Naive B cell (primary cell): Measurements from ENCODE around the gene IL4R. TPM values are rescaled to one million over a fixed set of nuclear protein-coding genes. Genes with fewer than 3 reads are reported as not detected.

Experiments used
- ATAC-seq, 2 donors: fragments of 150-1000 bp; cut with Tn5 transposase; 2 replicates each; pipeline ENCODE4 v1.10.0; 2021; ENCODE audit warnings: low read depth in 2 of 2, mild to moderate bottlenecking in 2 of 2, moderate library complexity in 2 of 2
- DNase-seq: peaks from one replicate; pipeline ENCODE4 v3.0.0; 2022
- H3K27ac Mint-ChIP-seq, 6 donors: one replicate each; pipeline ENCODE4 v1.8.0; 2020 to 2022; ENCODE audit warnings: mild to moderate bottlenecking in 6 of 6, mixed read lengths in 6 of 6, moderate library complexity in 5 of 6, inconsistent platforms in 2 of 6
- H3K27me3 Mint-ChIP-seq, 3 donors: one replicate each; pipeline ENCODE4 v1.8.0; 2021 to 2022; ENCODE audit warnings: mixed read lengths in 3 of 3, mild to moderate bottlenecking in 1 of 3
- H3K36me3 Mint-ChIP-seq, 2 donors: one replicate each; pipeline ENCODE4 v1.8.0; 2020 to 2022; ENCODE audit warnings: mixed read lengths in 2 of 2, inconsistent platforms in 1 of 2, mild to moderate bottlenecking in 1 of 2
- H3K4me1 Mint-ChIP-seq, 3 donors: one replicate each; pipeline ENCODE4 v1.8.0; 2020 to 2022; ENCODE audit warnings: mixed read lengths in 3 of 3, inconsistent platforms in 1 of 3, mild to moderate bottlenecking in 1 of 3, moderate library complexity in 1 of 3
- H3K4me3 Mint-ChIP-seq, 8 donors: one replicate each; pipeline ENCODE4 v1.8.0; 2020 to 2022; ENCODE audit warnings: mild to moderate bottlenecking in 8 of 8, mixed read lengths in 8 of 8, moderate library complexity in 8 of 8, inconsistent platforms in 2 of 8
- H3K9me3 Mint-ChIP-seq, 7 donors: one replicate each; pipeline ENCODE4 v1.8.0; 2020 to 2022; ENCODE audit warnings: mixed read lengths in 7 of 7, mild to moderate bottlenecking in 5 of 7, inconsistent platforms in 2 of 7, moderate library complexity in 1 of 7
- polyA plus RNA-seq, 6 donors: library from polyadenylated mRNA; unstranded; fragments of 300-500 nt; fragmentation: Illumina TruSeq; gene quantifications; one replicate each; pipeline ENCODE4 v1.2.3, GENCODE V29; 2021; ENCODE audit warnings: low read depth in 6 of 6

The IL4R gene
- polyA plus RNA-seq, 6 donors from 2014 or later = 355 to 1,202 (median 525) TPM

GRCh38 chr16:27374804-27375425, 61.1 kb downstream of the IL4R start:
- Mint-ChIP-seq H3K4me1 (peaks cover 34 to 50% (median 40%) of the 10 kb centered on the region in 3 donors), H3K27me3 (no peaks in the 10 kb centered on the region), H3K36me3 (peaks cover 0 to 1% of the 10 kb centered on the region in 2 donors), H3K9me3 (peaks cover 0 to 7% (median 3%) of the 10 kb centered on the region in 7 donors), H3K4me3 (no peak overlapping the region), H3K27ac (no peak overlapping the region)
- peak; percentile 73 for DNase-seq
- ATAC-seq = peak; percentile 61 to 65

- ATAC-seq (peak; percentile 58 to 63), DNase-seq (no peak)
- Mint-ChIP-seq H3K27ac (peak overlapping the region in 5 of 6 donors; percentile 82 to 97 (median 96)), H3K36me3 (no peaks in the 10 kb centered on the region), H3K9me3 (peaks cover 0 to 4% (median 0%) of the 10 kb centered on the region in 7 donors), H3K27me3 (no peaks in the 10 kb centered on the region), H3K4me3 (peak overlapping the region; percentile 34 to 88 (median 79)), H3K4me1 (peaks cover 45 to 63% (median 62%) of the 10 kb centered on the region in 3 donors)
Measured at GRCh38 chr16:27377666-27378485, 64.1 kb downstream of the IL4R start.

- Mint-ChIP-seq H3K4me3 (peak overlapping the region in 6 of 8 donors; percentile 31 to 70 (median 62)), H3K4me1 (peaks cover 51 to 74% (median 72%) of the 10 kb centered on the region in 3 donors), H3K27me3 (no peaks in the 10 kb centered on the region), H3K27ac (peak overlapping the region in 3 of 6 donors; percentile 56 to 68 (median 57)), H3K9me3 (peaks cover 0 to 6% (median 3%) of the 10 kb centered on the region in 7 donors), H3K36me3 (peaks cover 1 to 2% of the 10 kb centered on the region in 2 donors)
- no peak for DNase-seq
- ATAC-seq = no peak
Measured at GRCh38 chr16:27378871-27379481, 65.2 kb downstream of the IL4R start.

GRCh38 chr16:27379919-27380318, 66.1 kb downstream of the IL4R start:
- H3K4me3 Mint-ChIP-seq = peak overlapping the region in 1 of 8 donors; percentile 22
- peaks cover 4 to 11% (median 10%) of the 10 kb centered on the region in 7 donors for H3K9me3 Mint-ChIP-seq
- H3K27me3 Mint-ChIP-seq = no peaks in the 10 kb centered on the region
- ATAC-seq = no peak
- no peak for DNase-seq
- peaks cover 7 to 10% of the 10 kb centered on the region in 2 donors for H3K36me3 Mint-ChIP-seq
- H3K4me1 Mint-ChIP-seq = peaks cover 60 to 84% (median 82%) of the 10 kb centered on the region in 3 donors
- H3K27ac Mint-ChIP-seq = no peak overlapping the region

GRCh38 chr16:27381236-27381635, 67.5 kb downstream of the IL4R start:
- no peaks in the 10 kb centered on the region for H3K27me3 Mint-ChIP-seq
- H3K4me3 Mint-ChIP-seq = no peak overlapping the region
- peaks cover 60 to 92% (median 86%) of the 10 kb centered on the region in 3 donors for H3K4me1 Mint-ChIP-seq
- H3K9me3 Mint-ChIP-seq = peaks cover 4 to 13% (median 10%) of the 10 kb centered on the region in 7 donors
- H3K27ac Mint-ChIP-seq = peak overlapping the region in 2 of 6 donors; percentile 19 to 96
- no peak for ATAC-seq
- DNase-seq = no peak
- H3K36me3 Mint-ChIP-seq = peaks cover 7 to 10% of the 10 kb centered on the region in 2 donors

GRCh38 chr16:27381974-27382855, 68.4 kb downstream of the IL4R start:
- DNase-seq = no peak
- Mint-ChIP-seq H3K27me3 (no peaks in the 10 kb centered on the region), H3K27ac (peak overlapping the region; percentile 9 to 96 (median 70)), H3K36me3 (peaks cover 7 to 16% of the 10 kb centered on the region in 2 donors), H3K4me1 (peaks cover 60 to 86% (median 82%) of the 10 kb centered on the region in 3 donors), H3K4me3 (peak overlapping the region in 7 of 8 donors; percentile 12 to 80 (median 55)), H3K9me3 (peaks cover 4 to 18% (median 12%) of the 10 kb centered on the region in 7 donors)
- ATAC-seq = peak; percentile 24 to 29

- H3K27ac Mint-ChIP-seq = peak overlapping the region in 5 of 6 donors; percentile 67 to 88 (median 86)
- peaks cover 53 to 79% (median 74%) of the 10 kb centered on the region in 3 donors for H3K4me1 Mint-ChIP-seq
- peak overlapping the region in 6 of 8 donors; percentile 35 to 85 (median 56) for H3K4me3 Mint-ChIP-seq
- H3K36me3 Mint-ChIP-seq = peaks cover 7 to 16% of the 10 kb centered on the region in 2 donors
- ATAC-seq (peak; percentile 85), DNase-seq (no peak)
- peaks cover 4 to 18% (median 12%) of the 10 kb centered on the region in 7 donors for H3K9me3 Mint-ChIP-seq
- H3K27me3 Mint-ChIP-seq = no peaks in the 10 kb centered on the region
Measured at GRCh38 chr16:27383556-27384243, 69.9 kb downstream of the IL4R start.

GRCh38 chr16:27384425-27384824, 70.7 kb downstream of the IL4R start:
- H3K4me3 Mint-ChIP-seq = peak overlapping the region in 6 of 8 donors; percentile 40 to 85 (median 63)

GRCh38 chr16:27385398-27385797, 71.6 kb downstream of the IL4R start:
- Mint-ChIP-seq H3K36me3 (peaks cover 11 to 16% of the 10 kb centered on the region in 2 donors), H3K9me3 (peaks cover 8 to 25% (median 16%) of the 10 kb centered on the region in 7 donors), H3K27me3 (no peaks in the 10 kb centered on the region), H3K4me1 (peaks cover 48 to 73% (median 66%) of the 10 kb centered on the region in 3 donors), H3K4me3 (no peak overlapping the region), H3K27ac (peak overlapping the region in 1 of 6 donors; percentile 43)
- no peak for ATAC-seq
- no peak for DNase-seq

More at GRCh38 chr16:27384425-27384824, 70.7 kb downstream of the IL4R start:
- Mint-ChIP-seq H3K27ac (peak overlapping the region in 5 of 6 donors; percentile 74 to 88 (median 84)), H3K4me1 (peaks cover 51 to 75% (median 71%) of the 10 kb centered on the region in 3 donors), H3K9me3 (peaks cover 6 to 23% (median 13%) of the 10 kb centered on the region in 7 donors), H3K27me3 (no peaks in the 10 kb centered on the region), H3K36me3 (peaks cover 9 to 16% of the 10 kb centered on the region in 2 donors)
- DNase-seq (no peak), ATAC-seq (no peak)

- peaks cover 8 to 27% (median 16%) of the 10 kb centered on the region in 7 donors for H3K9me3 Mint-ChIP-seq
- no peak for DNase-seq
- H3K4me3 Mint-ChIP-seq = no peak overlapping the region
- ATAC-seq = no peak
- peaks cover 47 to 68% (median 54%) of the 10 kb centered on the region in 3 donors for H3K4me1 Mint-ChIP-seq
- H3K36me3 Mint-ChIP-seq = peaks cover 11 to 21% of the 10 kb centered on the region in 2 donors
- no peak overlapping the region for H3K27ac Mint-ChIP-seq
- H3K27me3 Mint-ChIP-seq = no peaks in the 10 kb centered on the region
Measured at GRCh38 chr16:27386674-27387073, 72.9 kb downstream of the IL4R start.

GRCh38 chr16:27387724-27388123, 74.0 kb downstream of the IL4R start:
- ATAC-seq = no peak
- peak overlapping the region in 1 of 6 donors; percentile 58 for H3K27ac Mint-ChIP-seq
- peaks cover 37 to 57% (median 44%) of the 10 kb centered on the region in 3 donors for H3K4me1 Mint-ChIP-seq

More at GRCh38 chr16:27387724-27388123, 74.0 kb downstream of the IL4R start:
- peaks cover 11 to 31% of the 10 kb centered on the region in 2 donors for H3K36me3 Mint-ChIP-seq
- no peaks in the 10 kb centered on the region for H3K27me3 Mint-ChIP-seq
- no peak overlapping the region for H3K4me3 Mint-ChIP-seq
- H3K9me3 Mint-ChIP-seq = peaks cover 11 to 36% (median 26%) of the 10 kb centered on the region in 7 donors
- no peak for DNase-seq
